HG02798 (cell line): Measurements from ENCODE around the gene LUZP2.

Source experiments
- ATAC-seq: cut with Tn5 transposase; IDR thresholded peaks from one replicate; pipeline ENCODE4 v1.9.1; 2021; ENCODE audit warnings: mild to moderate bottlenecking; ENCODE audit not compliant: unreplicated experiment, poor library complexity

LUZP2 gene

GRCh38 chr11:24624432-24624831 lies 127.6 kb downstream of the LUZP2 start:
- ATAC-seq: no peak

GRCh38 chr11:24625975-24626374 lies 129.1 kb downstream of the LUZP2 start:
- ATAC-seq: no peak

- no peak for ATAC-seq
Observed at GRCh38 chr11:24628224-24628776, 131.4 kb downstream of the LUZP2 start.

GRCh38 chr11:24634606-24635160 lies 137.8 kb downstream of the LUZP2 start:
- no peak for ATAC-seq

GRCh38 chr11:24635588-24636290 lies 138.9 kb downstream of the LUZP2 start:
- ATAC-seq: no peak

- no peak for ATAC-seq
Observed at GRCh38 chr11:24636291-24636629, 139.4 kb downstream of the LUZP2 start.

GRCh38 chr11:24637520-24637919 lies 140.7 kb downstream of the LUZP2 start:
- ATAC-seq: no peak

- ATAC-seq: no peak
Observed at GRCh38 chr11:24642648-24643047, 145.8 kb downstream of the LUZP2 start.

- no peak for ATAC-seq
Observed at GRCh38 chr11:24645563-24645962, 148.7 kb downstream of the LUZP2 start.

GRCh38 chr11:24651873-24652272 lies 155.0 kb downstream of the LUZP2 start:
- ATAC-seq: no peak

- no peak for ATAC-seq
Observed at GRCh38 chr11:24653901-24654300, 157.0 kb downstream of the LUZP2 start.

- no peak for ATAC-seq
Observed at GRCh38 chr11:24661331-24661730, 164.5 kb downstream of the LUZP2 start.

- no peak for ATAC-seq
Observed at GRCh38 chr11:24664399-24664798, 167.5 kb downstream of the LUZP2 start.

- ATAC-seq: no peak
Observed at GRCh38 chr11:24667353-24667968, 170.6 kb downstream of the LUZP2 start.

- ATAC-seq: no peak
Observed at GRCh38 chr11:24678703-24679348, 182.0 kb downstream of the LUZP2 start.

- ATAC-seq: no peak
Observed at GRCh38 chr11:24679821-24680351, 183.0 kb downstream of the LUZP2 start.

GRCh38 chr11:24683583-24683982 lies 186.7 kb downstream of the LUZP2 start:
- no peak for ATAC-seq

GRCh38 chr11:24685821-24686220 lies 189.0 kb downstream of the LUZP2 start:
- no peak for ATAC-seq

- no peak for ATAC-seq
Observed at GRCh38 chr11:24687531-24688147, 190.8 kb downstream of the LUZP2 start.

GRCh38 chr11:24688981-24689380 lies 192.1 kb downstream of the LUZP2 start:
- ATAC-seq: no peak
